Stimulated activated CD4-positive, alpha-beta T cell treated with anti-CD3 and anti-CD28 coated beads, Interleukin-4, amount 100 ng/mL, for 1 hour (primary cell): Measurements from ENCODE around the gene APOB.

Experiments used
- DNase-seq: peaks from one replicate; pipeline ENCODE4 v3.0.0-alpha.2; 2020

Gene APOB

GRCh38 chr2:21043744-21044532 lies at the start of gene APOB:
Gene APOB, minus strand, starts transcription at chr2:21044073. Its CDS starts 128 bp downstream, at chr2:21043945.
- no peak for DNase-seq

GRCh38 chr2:21092308-21092869 lies 48.5 kb upstream of the APOB start:
- DNase-seq = no peak

- no peak for DNase-seq
Observed at GRCh38 chr2:21084401-21084800, 40.5 kb upstream of the APOB start.

- no peak for DNase-seq
Observed at GRCh38 chr2:21083482-21083881, 39.6 kb upstream of the APOB start.

- DNase-seq = no peak
Observed at GRCh38 chr2:21078296-21078695, 34.4 kb upstream of the APOB start.

- DNase-seq = no peak
Observed at GRCh38 chr2:21072477-21073242, 28.8 kb upstream of the APOB start.

- DNase-seq = no peak
Observed at GRCh38 chr2:21070341-21071257, 26.7 kb upstream of the APOB start.

GRCh38 chr2:21069746-21070340 lies 26.0 kb upstream of the APOB start:
- no peak for DNase-seq

- DNase-seq = no peak
Observed at GRCh38 chr2:21067859-21068537, 24.1 kb upstream of the APOB start.

- DNase-seq = no peak
Observed at GRCh38 chr2:21067125-21067524, 23.3 kb upstream of the APOB start.

GRCh38 chr2:21059885-21060610 lies 16.2 kb upstream of the APOB start:
- no peak for DNase-seq

- no peak for DNase-seq
Observed at GRCh38 chr2:21057097-21057496, 13.2 kb upstream of the APOB start.

- no peak for DNase-seq
Observed at GRCh38 chr2:21055879-21056790, 12.3 kb upstream of the APOB start.

GRCh38 chr2:21055451-21055850 lies 11.6 kb upstream of the APOB start:
- no peak for DNase-seq

- no peak for DNase-seq
Observed at GRCh38 chr2:21054011-21054410, 10.1 kb upstream of the APOB start.

GRCh38 chr2:21052044-21052443 lies 8.2 kb upstream of the APOB start:
- no peak for DNase-seq

- DNase-seq = no peak
Observed at GRCh38 chr2:21050164-21050563, 6.3 kb upstream of the APOB start.

- no peak for DNase-seq
Observed at GRCh38 chr2:21047141-21048009, 3.5 kb upstream of the APOB start.

- no peak for DNase-seq
Observed at GRCh38 chr2:21046506-21046905, 2.6 kb upstream of the APOB start.
